Adipocyte (in vitro differentiated cells): ENCODE results near the gene RPGR.

ENCODE experiments used
- DNase-seq: peaks from one replicate; pipeline ENCODE4 v3.0.0-alpha.2; 2015; ENCODE audit warnings: low read depth
- H3K27me3 ChIP-seq: replicated peaks from 2 replicates; pipeline ENCODE4 v1.7.0; 2013; ENCODE audit warnings: mild to moderate bottlenecking, low read length, moderate library complexity; ENCODE audit not compliant: control insufficient read depth, insufficient read depth
- H3K36me3 ChIP-seq: 2 replicates; pipeline ENCODE4 v1.7.0; 2013; ENCODE audit warnings: low read length, mild to moderate bottlenecking, moderate library complexity; ENCODE audit not compliant: control insufficient read depth, insufficient read depth, severe bottlenecking
- H3K4me1 ChIP-seq: 2 replicates; pipeline ENCODE4 v1.7.0; 2013; ENCODE audit warnings: mild to moderate bottlenecking, low read length, moderate library complexity; ENCODE audit not compliant: control insufficient read depth, insufficient read depth
- H3K4me3 ChIP-seq: 2 replicates; pipeline ENCODE4 v1.7.0; 2013; ENCODE audit warnings: mild to moderate bottlenecking, low read length, moderate library complexity
- H3K9ac ChIP-seq: 2 replicates; pipeline ENCODE4 v1.7.0; 2013; ENCODE audit warnings: mild to moderate bottlenecking, low read length, moderate library complexity
- H3K9me3 ChIP-seq: 2 replicates; pipeline ENCODE4 v1.7.0; 2013; ENCODE audit warnings: mild to moderate bottlenecking, low read length, moderate library complexity; ENCODE audit not compliant: control insufficient read depth

The RPGR gene

DNA sequence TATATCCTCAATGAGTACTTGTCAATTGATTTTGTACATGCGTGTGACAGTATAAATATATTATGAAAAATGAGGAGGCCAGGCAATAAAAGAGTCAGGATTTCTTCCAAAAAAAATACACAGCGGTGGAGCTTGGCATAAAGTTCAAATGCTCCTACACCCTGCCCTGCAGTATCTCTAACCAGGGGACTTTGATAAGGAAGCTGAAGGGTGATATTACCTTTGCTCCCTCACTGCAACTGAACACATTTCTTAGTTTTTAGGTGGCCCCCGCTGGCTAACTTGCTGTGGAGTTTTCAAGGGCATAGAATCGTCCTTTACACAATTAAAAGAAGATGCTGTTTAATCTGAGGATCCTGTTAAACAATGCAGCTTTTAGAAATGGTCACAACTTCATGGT is 25.1 kb upstream of the RPGR start, which contains the start of gene OTC:
Gene OTC, plus strand, starts transcription at position 243 of the 400 bp plus-strand sequence. Its CDS starts 93 bp downstream, at position 336.
- no peak for DNase-seq
- no peaks in the 10 kb centered on the region for H3K4me1 ChIP-seq
- no peaks in the 10 kb centered on the region for H3K9me3 ChIP-seq
- no peak within 1 kb of the TSS for H3K9ac ChIP-seq
- H3K4me3 ChIP-seq = no peak within 1 kb of the TSS
- H3K27me3 ChIP-seq = peaks cover 24% of the 10 kb centered on the region
- no peaks in the 10 kb centered on the region for H3K36me3 ChIP-seq

GRCh38 chrX:38351346-38351745 is 24.0 kb upstream of the RPGR start:
- H3K4me3 ChIP-seq = no peak overlapping the region
- H3K9ac ChIP-seq = no peak overlapping the region
- H3K36me3 ChIP-seq = no peaks in the 10 kb centered on the region
- no peaks in the 10 kb centered on the region for H3K4me1 ChIP-seq
- DNase-seq = no peak
- no peaks in the 10 kb centered on the region for H3K9me3 ChIP-seq
- H3K27me3 ChIP-seq = peaks cover 24% of the 10 kb centered on the region

- no peak overlapping the region for H3K9ac ChIP-seq
- DNase-seq = peak; percentile 40
These were observed 19.8 kb upstream of the RPGR start for GRCh38 chrX:38347136-38347535.

GRCh38 chrX:38346150-38346549 is 18.8 kb upstream of the RPGR start:
- no peaks in the 10 kb centered on the region for H3K36me3 ChIP-seq
- no peak overlapping the region for H3K4me3 ChIP-seq
- no peak for DNase-seq
- no peaks in the 10 kb centered on the region for H3K4me1 ChIP-seq
- H3K27me3 ChIP-seq = peaks cover 12% of the 10 kb centered on the region
- no peak overlapping the region for H3K9ac ChIP-seq
- H3K9me3 ChIP-seq = no peaks in the 10 kb centered on the region

More at GRCh38 chrX:38347136-38347535, 19.8 kb upstream of the RPGR start:
- H3K36me3 ChIP-seq = no peaks in the 10 kb centered on the region
- peaks cover 18% of the 10 kb centered on the region for H3K27me3 ChIP-seq
- H3K9me3 ChIP-seq = no peaks in the 10 kb centered on the region
- H3K4me3 ChIP-seq = no peak overlapping the region
- H3K4me1 ChIP-seq = no peaks in the 10 kb centered on the region

DNA sequence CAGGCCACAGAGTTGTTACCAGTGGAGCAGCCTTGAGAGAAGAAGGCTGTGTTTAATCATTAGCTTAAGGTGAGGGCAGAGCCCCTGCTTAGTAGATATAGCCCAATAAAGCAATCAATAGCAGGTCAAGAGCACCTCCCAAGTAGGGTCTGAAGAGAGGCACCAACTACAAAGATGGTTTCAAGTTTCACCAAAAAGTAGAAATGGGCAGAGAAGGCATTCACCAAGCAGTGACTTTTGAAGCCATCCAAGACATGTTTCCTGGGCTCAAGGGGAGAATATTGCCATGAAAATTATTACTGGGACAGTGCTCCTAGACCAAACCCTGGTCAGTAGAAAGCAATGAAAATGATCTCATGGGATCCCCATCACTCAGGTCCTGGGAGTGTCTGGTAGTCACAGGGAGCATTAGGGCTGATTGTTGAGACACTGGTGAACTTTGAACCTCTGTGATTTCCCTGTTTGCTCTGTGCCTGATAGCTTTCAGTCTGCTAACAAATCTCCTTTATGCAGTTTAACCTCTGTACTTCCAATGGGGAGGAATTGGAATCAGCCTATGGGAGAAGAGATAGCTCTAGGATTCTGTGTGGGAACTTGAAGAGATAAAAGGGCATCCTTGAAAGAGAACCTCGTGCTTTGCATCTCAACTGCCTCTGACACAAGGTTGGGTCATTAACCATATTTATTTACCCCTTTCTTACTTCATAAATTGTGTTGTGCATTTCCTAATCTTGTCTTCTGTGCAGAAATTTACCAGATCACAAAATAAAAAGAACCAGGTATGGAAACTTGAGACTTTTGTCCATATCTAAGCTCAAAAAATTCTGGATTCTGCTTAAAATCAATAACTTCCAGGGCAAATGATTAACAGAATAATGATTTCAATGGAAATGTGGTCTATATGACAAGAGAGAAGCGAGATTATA is 15.8 kb upstream of the RPGR start:
- H3K9ac ChIP-seq = no peak overlapping the region
- H3K4me3 ChIP-seq = no peak overlapping the region
- no peaks in the 10 kb centered on the region for H3K4me1 ChIP-seq
- no peaks in the 10 kb centered on the region for H3K36me3 ChIP-seq
- H3K27me3 ChIP-seq = peaks cover 7% of the 10 kb centered on the region
- no peaks in the 10 kb centered on the region for H3K9me3 ChIP-seq
- DNase-seq = no peak

DNA sequence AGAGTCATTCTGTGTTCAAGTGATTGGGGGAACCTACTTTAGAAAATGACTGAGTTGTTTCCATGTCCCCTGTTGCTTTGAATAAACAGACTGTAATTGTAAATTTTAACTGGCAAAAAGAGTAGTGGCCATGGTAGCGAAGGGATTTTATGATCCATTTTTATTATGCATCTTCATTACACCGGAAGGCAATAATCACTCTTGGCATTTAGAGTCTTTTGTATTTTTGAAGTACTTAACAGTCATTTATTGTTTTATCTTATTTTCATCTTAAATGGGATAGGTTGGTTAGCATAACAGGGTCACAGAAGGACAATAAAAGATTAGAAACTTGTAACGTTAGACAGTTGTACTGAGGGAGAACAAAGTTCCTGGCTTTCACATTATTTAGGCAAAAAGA is 14.1 kb upstream of the RPGR start:
- Histone ChIP-seq H3K36me3 (no peaks in the 10 kb centered on the region), H3K9me3 (no peaks in the 10 kb centered on the region), H3K9ac (no peak overlapping the region), H3K27me3 (peaks cover 12% of the 10 kb centered on the region), H3K4me1 (no peaks in the 10 kb centered on the region), H3K4me3 (no peak overlapping the region)
- DNase-seq = no peak

DNA sequence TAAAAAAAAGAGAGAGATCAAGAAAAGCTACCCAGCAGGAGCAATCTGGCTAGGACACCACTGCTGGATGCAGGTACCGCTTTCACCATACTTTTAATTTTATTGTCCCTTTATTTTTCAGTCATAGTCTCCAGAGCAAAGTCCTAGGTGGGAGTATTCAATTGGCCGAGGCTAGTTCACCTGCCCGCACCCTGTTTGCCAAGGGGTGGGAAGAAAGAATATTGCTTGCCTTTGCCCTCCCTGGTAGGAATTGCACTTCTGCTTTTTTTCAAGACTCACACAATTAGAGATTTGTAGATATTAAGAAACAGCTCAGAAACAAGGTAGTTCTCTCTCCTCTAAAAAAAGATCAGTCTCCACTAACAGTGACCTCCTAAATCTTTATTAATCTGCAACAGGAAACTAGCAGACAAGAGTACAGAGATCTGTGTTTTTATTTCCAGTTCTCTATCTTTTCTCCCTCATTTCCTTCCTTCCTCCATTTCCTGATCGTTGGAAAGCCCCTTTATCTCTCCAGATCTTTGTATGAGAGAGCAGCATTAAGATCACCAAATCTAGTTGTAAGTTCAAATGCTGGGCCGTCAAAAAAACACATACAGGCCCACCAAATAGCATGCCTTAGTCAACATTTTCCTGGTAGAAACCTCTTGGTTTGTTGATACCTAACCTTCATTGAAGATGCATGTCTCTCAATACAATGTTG is 9.4 kb upstream of the RPGR start:
- H3K4me1 ChIP-seq = no peaks in the 10 kb centered on the region
- H3K36me3 ChIP-seq = no peaks in the 10 kb centered on the region
- H3K9ac ChIP-seq = no peak overlapping the region
- no peak for DNase-seq
- H3K9me3 ChIP-seq = no peaks in the 10 kb centered on the region
- no peak overlapping the region for H3K4me3 ChIP-seq
- peaks cover 23% of the 10 kb centered on the region for H3K27me3 ChIP-seq

DNA sequence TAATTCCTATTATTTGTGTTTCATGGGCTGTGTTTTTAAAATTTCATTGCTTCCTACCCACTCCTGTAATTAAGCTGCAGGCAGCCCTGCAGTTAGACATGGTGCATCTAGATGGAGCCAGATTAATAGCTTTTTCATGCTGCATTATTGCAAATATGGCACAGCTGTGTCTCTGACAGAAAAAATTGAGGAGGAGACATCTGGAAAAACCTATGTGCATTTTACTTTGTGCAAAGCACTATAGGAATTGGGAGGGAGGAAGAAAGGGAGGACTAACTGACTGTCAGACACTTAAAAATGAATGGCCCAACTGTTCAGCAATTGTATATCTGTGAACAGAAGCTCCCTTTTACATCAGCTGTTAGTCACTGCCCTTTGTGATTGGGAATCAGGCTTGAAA is 8.1 kb upstream of the RPGR start:
- no peak for DNase-seq
- peaks cover 23% of the 10 kb centered on the region for H3K27me3 ChIP-seq
- H3K9ac ChIP-seq = no peak overlapping the region
- H3K36me3 ChIP-seq = no peaks in the 10 kb centered on the region
- H3K9me3 ChIP-seq = no peaks in the 10 kb centered on the region
- no peaks in the 10 kb centered on the region for H3K4me1 ChIP-seq
- H3K4me3 ChIP-seq = no peak overlapping the region

- H3K9ac ChIP-seq = no peak overlapping the region
- no peak for DNase-seq
- H3K4me1 ChIP-seq = peaks cover 13% of the 10 kb centered on the region
- peaks cover 17% of the 10 kb centered on the region for H3K27me3 ChIP-seq
- H3K36me3 ChIP-seq = no peaks in the 10 kb centered on the region
- H3K9me3 ChIP-seq = no peaks in the 10 kb centered on the region
- H3K4me3 ChIP-seq = no peak overlapping the region
These were observed 5.2 kb upstream of the RPGR start for GRCh38 chrX:38332505-38332904.

- no peak for DNase-seq
- Histone ChIP-seq H3K4me3 (peak overlapping the region; percentile 80), H3K27me3 (no peaks in the 10 kb centered on the region), H3K36me3 (no peaks in the 10 kb centered on the region), H3K9ac (peak overlapping the region; percentile 87), H3K9me3 (no peaks in the 10 kb centered on the region), H3K4me1 (peaks cover 13% of the 10 kb centered on the region)
These were observed 419 bp upstream of the RPGR start for GRCh38 chrX:38327775-38328081.

DNA sequence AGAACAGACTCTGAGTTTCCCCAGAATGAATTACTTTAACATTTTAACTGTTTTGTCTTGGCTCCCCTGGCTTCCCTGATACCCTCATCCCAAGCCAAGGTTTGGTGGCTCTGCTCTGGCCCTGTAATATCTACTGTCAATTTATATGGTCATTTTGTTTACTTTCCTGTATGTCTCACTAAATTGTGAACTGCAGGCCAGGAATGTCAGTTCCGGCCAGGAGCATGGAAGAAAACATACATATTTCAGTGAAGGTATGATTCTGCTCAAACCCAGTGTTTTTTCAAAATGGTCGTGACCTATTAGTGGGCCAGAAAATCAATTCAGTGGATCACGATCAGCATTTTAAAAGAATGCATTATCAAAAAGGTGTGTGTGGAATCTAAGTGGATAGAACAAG is 1.2 kb downstream of the RPGR start:
- H3K27me3 ChIP-seq = no peaks in the 10 kb centered on the region
- no peak for DNase-seq
- peaks cover 13% of the 10 kb centered on the region for H3K4me1 ChIP-seq
- H3K9ac ChIP-seq = peak overlapping the region; percentile 87
- no peaks in the 10 kb centered on the region for H3K9me3 ChIP-seq
- peak overlapping the region; percentile 80 for H3K4me3 ChIP-seq
- no peaks in the 10 kb centered on the region for H3K36me3 ChIP-seq
